Measurements from ENCODE around the gene LMO7. TPM values are rescaled to one million over a fixed set of nuclear protein-coding genes. Genes with fewer than 3 reads are reported as not detected.

The LMO7 gene
- total and polyA plus RNA-seq, 2 of the 4 experiments (the other 2 are of a cell fraction), result 266 to 367 TPM

DNA sequence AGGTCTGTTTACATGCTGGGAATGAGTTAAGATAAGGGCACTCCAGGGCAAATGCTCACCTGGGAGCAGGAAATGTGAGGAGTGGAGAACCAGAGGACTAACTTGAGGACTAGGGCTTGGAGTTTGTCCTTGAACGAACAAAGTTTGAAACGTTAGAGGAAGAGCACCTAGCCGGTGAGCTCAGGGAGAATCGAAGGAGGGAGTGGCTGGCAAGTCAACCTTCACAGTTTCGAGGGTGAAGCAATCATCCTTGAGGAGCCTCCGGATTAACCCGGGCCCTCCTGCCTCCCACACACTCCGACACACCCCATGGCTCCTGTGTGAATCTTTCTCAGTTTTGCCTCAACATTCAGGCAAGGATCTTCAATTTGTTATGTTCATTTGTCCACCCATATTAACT is 58.6 kb downstream of the LMO7 start:
- Histone ChIP-seq H4K8ac (ENCODE audit: low read depth in 2 of 2, low read length in 2 of 2) (peak overlapping the region in 1 of 2 experiments; percentile 12; a peak in 2 of 4 replicates), H3K27me3 (ENCODE audit: control insufficient read depth, insufficient read depth, low read length) (no peaks in the 10 kb centered on the region), H3K4ac (ENCODE audit: low read depth, low read length) (0 out of 2 replicates have a peak overlapping the region, but pooled peaks have one; percentile 44), H4K20me1 (ENCODE audit: insufficient read depth, low read length) (peaks cover 74% of the 10 kb centered on the region; the same call in 1 of the 2 replicates), H3K27ac (ENCODE audit: insufficient read depth, low read length) (peak overlapping the region; percentile 4; the same call in 1 of the 2 replicates), H3K4me3 (ENCODE audit: insufficient read depth, low read depth, low read length) (no peak overlapping the region), H2BK5ac (ENCODE audit: low read depth, low read length, poor library complexity, severe bottlenecking) (peak overlapping the region; percentile 45), H3K9ac (ENCODE audit: low read depth, low read length) (no peak overlapping the region), H2BK120ac (ENCODE audit: low read depth, low read length) (no peak overlapping the region), H4K5ac (ENCODE audit: low read depth, low read length) (peak overlapping the region; percentile 1), H3K56ac (ENCODE audit: extremely low read depth, insufficient read depth, low read length) (no peak overlapping the region), H3K18ac (ENCODE audit: low read depth, low read length) (no peak overlapping the region), H4K91ac (ENCODE audit: insufficient read depth, low read depth, low read length) (peak overlapping the region; percentile 22), H2AFZ (replicated peaks; ENCODE audit: low read length, poor library complexity) (no peak overlapping the region), H3K14ac (replicated peaks; ENCODE audit: low read depth, low read length) (0 out of 2 replicates have a peak overlapping the region, but pooled peaks have one; percentile 2), H3K79me1 (ENCODE audit: low read depth in 1 of 2, low read length in 2 of 2) (peaks cover 10 to 59% of the 10 kb centered on the region in 2 experiments), H2BK20ac (ENCODE audit: low read depth, low read length) (no peak overlapping the region), H2BK15ac (ENCODE audit: low read depth, low read length) (0 out of 3 replicates have a peak overlapping the region, but pooled peaks have one; percentile 20), H3K4me2 (ENCODE audit: low read depth, low read length) (no peak overlapping the region), H3K9me3 (ENCODE audit: control insufficient read depth, insufficient read depth, low read length) (no peaks in the 10 kb centered on the region), H3K4me1 (ENCODE audit: control insufficient read depth, insufficient read depth, low read length) (peaks cover 18% of the 10 kb centered on the region), H3K23ac (ENCODE audit: low read depth, low read length) (peak overlapping the region; percentile 46; the same call in 1 of the 2 replicates), H3K36me3 (ENCODE audit: control insufficient read depth, insufficient read depth, low read length) (peaks cover 5% of the 10 kb centered on the region; the same call in 1 of the 2 replicates), H3K9me1 (ENCODE audit: insufficient read depth, low read length) (peaks cover 27% of the 10 kb centered on the region), H2AK9ac (replicated peaks; ENCODE audit: low read depth, low read length, poor library complexity) (no peak overlapping the region), H2AK5ac (ENCODE audit: low read depth, low read length) (peak overlapping the region; percentile 10; the same call in 1 of the 2 replicates)
- WGBS, 2 experiments (ENCODE audit: extremely low coverage in 2 of 2, insufficient read length in 1 of 2), result no CpG with 5 or more reads among the region's 8 CpGs
- ChIA-PET CTCF (interaction anchor here (1.5 to 2.2 kb wide), 3 partner anchors 40 to 175 kb away, joined by 5 to 9 read pairs (median 7); no protein-coding TSS in a partner anchor), POLR2A (ENCODE audit: unreplicated experiment) (no interaction called here)
- in situ Hi-C loops (cut with MboI; ENCODE audit: low sequenced_read_pairs) (loop anchor here (10.0 to 25.0 kb wide), 5 partner anchors 318 to 1293 kb away; partner anchors contain the start of gene CLN5), intact Hi-C loops (cut with micrococcal nuclease) (loop anchor here (5.0 to 10.0 kb wide), 3 partner anchors 118 to 173 kb away; no protein-coding TSS in a partner anchor), dilution Hi-C loops (cut with HindIII; ENCODE audit: low sequenced_read_pairs, unreplicated experiment) (no loop called here)
- no peak for TF ChIP-seq NFE2L2 (IDR thresholded peaks at IDR 0.05; ENCODE audit: low read depth, low read length)
- TF ChIP-seq POLR2A (IDR thresholded peaks at IDR 0.05; ENCODE audit: low read depth, low read length), result no peak
- TF ChIP-seq FOS (IDR thresholded peaks at IDR 0.05; ENCODE audit: low read depth, low read length), result no peak
- TF ChIP-seq, protein P1, sequence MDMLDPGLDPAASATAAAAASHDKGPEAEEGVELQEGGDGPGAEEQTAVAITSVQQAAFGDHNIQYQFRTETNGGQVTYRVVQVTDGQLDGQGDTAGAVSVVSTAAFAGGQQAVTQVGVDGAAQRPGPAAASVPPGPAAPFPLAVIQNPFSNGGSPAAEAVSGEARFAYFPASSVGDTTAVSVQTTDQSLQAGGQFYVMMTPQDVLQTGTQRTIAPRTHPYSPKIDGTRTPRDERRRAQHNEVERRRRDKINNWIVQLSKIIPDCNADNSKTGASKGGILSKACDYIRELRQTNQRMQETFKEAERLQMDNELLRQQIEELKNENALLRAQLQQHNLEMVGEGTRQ (IDR thresholded peaks at IDR 0.05; ENCODE audit: low read depth, low read length), result no peak
- TF ChIP-seq CHD1 (IDR thresholded peaks at IDR 0.05; ENCODE audit: low read depth, low read length), result no peak
- no TSS peak for BruUV-seq (replicated peaks)
- ATAC-seq (ENCODE audit: low read depth) (no peak), DNase-seq (no peak)
